GM12875 (cell line): ENCODE data around the gene CBLC.

Experiments
- H3K4me3 ChIP-seq: one replicate; pipeline ENCODE4 v1.5.1; 2011; ENCODE audit warnings: low read depth, low read length, control low read depth
- CTCF ChIP-seq: IDR thresholded peaks from 2 replicates; pipeline ENCODE4 v1.5.1; 2011; ENCODE audit warnings: low read depth, mild to moderate bottlenecking, control low read depth, inconsistent platforms, low read length, moderate library complexity, borderline replicate concordance; ENCODE audit not compliant: insufficient read depth

CBLC gene

GRCh38 chr19:44752123-44752815 is 25.4 kb upstream of the CBLC start:
- no peak overlapping the region for H3K4me3 ChIP-seq
- TF ChIP-seq CTCF: no peak

- TF ChIP-seq CTCF: 0 out of 2 replicates have a peak, but pooled peaks have one; percentile 1
- peak overlapping the region; percentile 63 for H3K4me3 ChIP-seq
Measured at GRCh38 chr19:44752816-44753625, 24.7 kb upstream of the CBLC start.

- no peak for TF ChIP-seq CTCF
- peak overlapping the region; percentile 63 for H3K4me3 ChIP-seq
Measured at GRCh38 chr19:44753626-44753931, 24.1 kb upstream of the CBLC start.

GRCh38 chr19:44753932-44754749 is 23.5 kb upstream of the CBLC start:
- no peak for TF ChIP-seq CTCF
- H3K4me3 ChIP-seq: peak overlapping the region; percentile 63

GRCh38 chr19:44754750-44755080 is 23.0 kb upstream of the CBLC start:
- TF ChIP-seq CTCF: no peak
- peak overlapping the region; percentile 63 for H3K4me3 ChIP-seq

GRCh38 chr19:44755219-44755618 is 22.5 kb upstream of the CBLC start:
- no peak for TF ChIP-seq CTCF
- H3K4me3 ChIP-seq: no peak overlapping the region
